MCF 10A (cell line): ENCODE measurements around the gene FANCL. TPM values are rescaled to one million over a fixed set of nuclear protein-coding genes. Genes with fewer than 3 reads are reported as not detected.
"Not testable (repeated sequence)": the region's sequence is repeated elsewhere in the genome, so short reads cannot be mapped to it uniquely, and the experiment has no call there.

Experiments used
- BruUV-seq: library from RNA; stranded (reverse); fragments of 400-500 nt; replicated peaks from 2 replicates; lab custom pipeline; 2021; lab: Mats Ljungman, UMichigan
- CTCF ChIA-PET: fragments of 300-600 bp; sonication (Branson Sonifier 250); formaldehyde crosslinking; extraction: SDS; loops from one replicate; lab custom pipeline; 2021; ENCODE audit warnings: antibody characterized with exemption, inconsistent platforms; lab: Yijun Ruan, JAX
- POLR2A ChIA-PET: fragments of 300-600, 350-650 bp; sonication (Branson Sonifier 250); formaldehyde crosslinking; extraction: SDS; loops from one replicate; lab custom pipeline; 2020; ENCODE audit warnings: antibody characterized with exemption, inconsistent platforms; lab: Yijun Ruan, JAX
- DNase-seq: peaks from one replicate; pipeline ENCODE4 v3.0.0-alpha.2; 2018; ENCODE audit not compliant: unreplicated experiment
- H3K27ac Mint-ChIP-seq: one replicate; pipeline ENCODE4 v1.8.0; 2022; ENCODE audit warnings: mild to moderate bottlenecking, low read depth, mixed read lengths; ENCODE audit not compliant: unreplicated experiment
- H3K27me3 Mint-ChIP-seq: one replicate; pipeline ENCODE4 v1.8.0; 2022; ENCODE audit warnings: mixed read lengths; ENCODE audit not compliant: insufficient read depth, unreplicated experiment
- H3K36me3 Mint-ChIP-seq: one replicate; pipeline ENCODE4 v1.8.0; 2022; ENCODE audit warnings: mild to moderate bottlenecking, moderate library complexity, mixed read lengths; ENCODE audit not compliant: insufficient read depth, unreplicated experiment
- H3K4me1 Mint-ChIP-seq: one replicate; pipeline ENCODE4 v1.8.0; 2022; ENCODE audit warnings: mixed read lengths; ENCODE audit not compliant: insufficient read depth, unreplicated experiment
- H3K4me3 Mint-ChIP-seq: one replicate; pipeline ENCODE4 v1.8.0; 2022; ENCODE audit warnings: mild to moderate bottlenecking, moderate library complexity, mixed read lengths; ENCODE audit not compliant: unreplicated experiment
- H3K9me3 Mint-ChIP-seq: one replicate; pipeline ENCODE4 v1.8.0; 2022; ENCODE audit warnings: mixed read lengths; ENCODE audit not compliant: unreplicated experiment
- CTCF ChIP-seq: fragments of 200-600 bp; IDR thresholded peaks from one replicate; pipeline ENCODE4 v1.8.0; 2022; ENCODE audit warnings: antibody characterized with exemption, mild to moderate bottlenecking; ENCODE audit not compliant: unreplicated experiment
- intact Hi-C: fragments of 100-400 bp; cut with micrococcal nuclease; formaldehyde crosslinking; loops from 2 replicates; pipeline ENCODE4 v1.14.1; 2022
- total RNA-seq: library from RNA; stranded (reverse); gene quantifications from 2 replicates; pipeline ENCODE4 v1.2.3, GENCODE V29; 2022

Gene FANCL
- total RNA-seq, 1 experiment from 2014 or later = 10.8 TPM

GRCh38 chr2:58182527-58182926, 58.6 kb downstream of the FANCL start:
- Mint-ChIP-seq H3K27ac (no peak overlapping the region), H3K9me3 (no peaks in the 10 kb centered on the region), H3K4me1 (peaks cover 5% of the 10 kb centered on the region), H3K27me3 (no peaks in the 10 kb centered on the region), H3K36me3 (peaks cover 21% of the 10 kb centered on the region), H3K4me3 (no peak overlapping the region)
- BruUV-seq = no TSS peak
- DNase-seq = peak; percentile 36
- CTCF ChIA-PET = no interaction called here
- intact Hi-C loops = no loop called here
- TF ChIP-seq CTCF = no peak
- POLR2A ChIA-PET = no interaction called here

GRCh38 chr2:58180635-58181034, 60.5 kb downstream of the FANCL start:
- POLR2A ChIA-PET = interaction anchor here (0.6 kb wide), 2 partner anchors 32 to 334 kb away, joined by 3 read pairs; no protein-coding TSS in a partner anchor
- CTCF ChIA-PET = interaction anchor here (0.7 kb wide), 2 partner anchors 1344 to 1477 kb away, joined by 3 to 4 read pairs; no protein-coding TSS in a partner anchor
- no peak for DNase-seq
- BruUV-seq = no TSS peak
- Mint-ChIP-seq H3K9me3 (no peaks in the 10 kb centered on the region), H3K27me3 (no peaks in the 10 kb centered on the region), H3K27ac (no peak overlapping the region), H3K4me1 (peaks cover 5% of the 10 kb centered on the region), H3K4me3 (no peak overlapping the region), H3K36me3 (peaks cover 10% of the 10 kb centered on the region)
- no peak for TF ChIP-seq CTCF
- intact Hi-C loops = no loop called here

DNA sequence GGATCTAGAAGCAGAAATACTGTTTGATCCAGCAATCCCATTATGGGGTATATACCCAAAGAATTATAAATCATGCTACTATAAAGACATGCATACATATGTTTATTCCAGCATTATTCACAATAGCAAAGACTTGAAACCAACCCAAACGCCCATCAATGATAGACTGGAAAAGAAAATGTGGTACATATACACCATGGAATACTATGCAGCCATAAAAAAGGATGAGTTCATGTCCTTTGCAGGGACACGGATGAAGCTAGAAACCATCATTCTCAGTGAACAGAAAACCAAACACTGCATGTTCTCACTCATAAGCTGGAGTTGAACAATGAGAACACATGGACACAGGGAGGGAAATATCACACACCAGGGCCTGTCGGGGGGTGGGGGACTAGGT, 61.0 kb downstream of the FANCL start:
- BruUV-seq, H3K27ac Mint-ChIP-seq, H3K9me3 Mint-ChIP-seq, DNase-seq, H3K4me1 Mint-ChIP-seq, intact Hi-C loops, H3K36me3 Mint-ChIP-seq, H3K27me3 Mint-ChIP-seq, H3K4me3 Mint-ChIP-seq: not testable (repeated sequence)
- CTCF ChIA-PET = interaction anchor here (0.7 kb wide), 2 partner anchors 1343 to 1478 kb away, joined by 3 to 4 read pairs; no protein-coding TSS in a partner anchor
- POLR2A ChIA-PET = interaction anchor here (0.6 kb wide), 1 partner anchor 334 kb away, joined by 3 read pairs; no protein-coding TSS in a partner anchor

GRCh38 chr2:58177187-58177586, 63.9 kb downstream of the FANCL start:
- BruUV-seq, H3K9me3 Mint-ChIP-seq, H3K4me1 Mint-ChIP-seq, H3K27me3 Mint-ChIP-seq, H3K27ac Mint-ChIP-seq, H3K4me3 Mint-ChIP-seq, POLR2A ChIA-PET, DNase-seq, CTCF ChIA-PET, intact Hi-C loops: not testable (repeated sequence)
- peaks cover 17% of the 10 kb centered on the region for H3K36me3 Mint-ChIP-seq

DNA sequence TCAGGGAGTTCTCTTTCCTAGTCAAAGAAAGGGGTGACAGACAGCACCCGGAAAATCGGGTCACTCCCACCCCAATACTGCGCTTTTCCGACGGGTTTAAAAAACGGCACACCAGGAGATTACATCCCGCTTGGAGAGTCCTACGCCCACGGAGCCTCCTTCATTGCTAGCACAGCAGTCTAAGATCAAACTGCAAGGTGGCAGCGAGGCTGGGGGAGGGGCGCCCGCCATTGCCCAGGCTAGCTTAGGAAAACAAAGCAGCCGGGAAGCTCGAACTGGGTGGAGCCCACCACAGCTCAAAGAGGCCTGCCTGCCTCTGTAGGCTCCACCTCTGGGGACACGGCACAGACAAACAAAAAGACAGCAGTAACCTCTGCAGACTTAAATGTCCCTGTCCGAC, 69.3 kb downstream of the FANCL start:
- H3K4me1 Mint-ChIP-seq, intact Hi-C loops, BruUV-seq, DNase-seq, H3K27me3 Mint-ChIP-seq, POLR2A ChIA-PET, H3K4me3 Mint-ChIP-seq, H3K27ac Mint-ChIP-seq: not testable (repeated sequence)
- Mint-ChIP-seq H3K36me3 (peaks cover 28% of the 10 kb centered on the region), H3K9me3 (peaks cover 30% of the 10 kb centered on the region)
- CTCF ChIA-PET = interaction anchor here (0.6 to 0.7 kb wide), 2 partner anchors 276 to 502 kb away, joined by 3 read pairs; no protein-coding TSS in a partner anchor

DNA sequence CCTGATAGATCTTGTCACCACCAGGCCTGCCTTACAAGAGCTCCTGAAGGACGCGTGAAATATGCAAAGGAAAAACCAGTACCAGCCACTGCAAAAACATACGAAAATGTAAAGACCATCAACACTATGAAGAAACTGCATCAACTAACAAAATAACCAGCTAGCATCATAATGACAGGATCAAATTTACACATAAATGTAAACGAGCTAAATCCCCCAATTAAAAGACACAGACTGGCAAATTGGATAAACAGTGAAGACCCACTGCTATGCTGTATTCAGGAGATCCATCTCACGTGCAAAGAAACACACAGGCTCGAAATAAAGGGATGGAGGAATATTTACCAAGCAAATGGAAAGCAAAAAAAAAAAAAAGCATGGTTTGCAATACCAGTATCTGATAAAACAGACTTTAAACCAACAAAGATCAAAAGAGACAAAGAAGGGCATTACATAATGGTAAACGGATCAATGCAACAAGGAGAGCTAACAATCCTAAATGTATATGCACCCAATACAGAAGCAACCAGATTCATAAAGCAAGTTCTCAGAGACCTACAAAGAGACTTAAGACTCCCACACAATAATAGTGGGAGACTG, 70.7 kb downstream of the FANCL start:
- POLR2A ChIA-PET, CTCF ChIA-PET, H3K27me3 Mint-ChIP-seq, H3K27ac Mint-ChIP-seq, H3K4me1 Mint-ChIP-seq, DNase-seq, H3K4me3 Mint-ChIP-seq, BruUV-seq, intact Hi-C loops: not testable (repeated sequence)
- H3K9me3 Mint-ChIP-seq = peaks cover 30% of the 10 kb centered on the region
- peaks cover 24% of the 10 kb centered on the region for H3K36me3 Mint-ChIP-seq

DNA sequence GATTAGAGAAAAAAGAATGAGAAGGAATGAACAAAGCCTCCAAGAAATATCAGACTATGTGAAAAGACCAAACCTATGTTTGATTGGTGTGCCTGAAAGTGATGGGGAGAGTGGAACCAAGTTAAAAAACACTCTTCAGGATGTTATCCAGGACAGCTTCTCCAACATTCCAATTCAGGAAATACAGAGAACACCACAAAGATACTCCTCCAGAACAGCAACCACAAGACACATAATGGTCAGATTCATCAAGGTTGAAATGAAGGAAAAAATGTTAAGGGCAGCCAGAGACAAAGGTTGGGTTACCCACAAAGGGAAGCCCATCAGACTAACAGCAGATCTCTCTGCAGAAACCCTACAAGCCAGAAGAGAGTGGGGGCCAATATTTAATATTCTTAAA, 71.3 kb downstream of the FANCL start:
- H3K4me1 Mint-ChIP-seq, DNase-seq, BruUV-seq, H3K27ac Mint-ChIP-seq, CTCF ChIA-PET, H3K4me3 Mint-ChIP-seq, intact Hi-C loops, H3K27me3 Mint-ChIP-seq: not testable (repeated sequence)
- Mint-ChIP-seq H3K9me3 (peaks cover 30% of the 10 kb centered on the region), H3K36me3 (peaks cover 24% of the 10 kb centered on the region)
- POLR2A ChIA-PET = interaction anchor here (0.6 kb wide), 1 partner anchor 64 kb away, joined by 3 read pairs; no protein-coding TSS in a partner anchor
